ENCODE results near the gene ZNF784. TPM values are rescaled to one million over a fixed set of nuclear protein-coding genes. Genes with fewer than 3 reads are reported as not detected.
A peak's percentile ranks its signal among the peaks of the same experiment; 100 is the strongest.

Gene ZNF784
- total and polyA plus RNA-seq, 2 donors, result 2.7 to 5.4 TPM

- DNase-seq (ENCODE audit: low read depth in 6 of 9, low spot score in 9 of 9), result no peak
- no peak overlapping the region for H3K27ac ChIP-seq (ENCODE audit: low read depth in 1 of 2, low read length in 1 of 2)
- 91% methylated on average over 9 of the region's 9 CpGs for WGBS
- no peak overlapping the region for H3K4me3 ChIP-seq (ENCODE audit: low read length in 2 of 2)
- H3K9me3 ChIP-seq (ENCODE audit: control insufficient read depth in 2 of 2, insufficient read depth in 1 of 2, low read length in 1 of 2), result no peaks in the 10 kb centered on the region
- H3K36me3 ChIP-seq (ENCODE audit: control insufficient read depth in 2 of 2, insufficient read depth in 2 of 2, low read length in 1 of 2), result peaks cover 61 to 70% of the 10 kb centered on the region in 2 donors
- no peaks in the 10 kb centered on the region for H3K27me3 ChIP-seq (ENCODE audit: control insufficient read depth in 2 of 2, insufficient read depth in 1 of 2, low read length in 1 of 2)
- peaks cover 14 to 27% of the 10 kb centered on the region in 2 donors for H3K4me1 ChIP-seq (ENCODE audit: control insufficient read depth in 2 of 2, insufficient read depth in 2 of 2, low read length in 2 of 2)
Measured at GRCh38 chr19:55659822-55660221, 35.5 kb upstream of the ZNF784 start.

GRCh38 chr19:55658846-55659459 lies 34.6 kb upstream of the ZNF784 start:
- Histone ChIP-seq H3K9me3 (ENCODE audit: control insufficient read depth in 2 of 2, insufficient read depth in 1 of 2, low read length in 1 of 2) (no peaks in the 10 kb centered on the region), H3K36me3 (ENCODE audit: control insufficient read depth in 2 of 2, insufficient read depth in 2 of 2, low read length in 1 of 2) (peaks cover 52 to 63% of the 10 kb centered on the region in 2 donors), H3K4me1 (ENCODE audit: control insufficient read depth in 2 of 2, insufficient read depth in 2 of 2, low read length in 2 of 2) (peaks cover 14 to 27% of the 10 kb centered on the region in 2 donors), H3K27me3 (ENCODE audit: control insufficient read depth in 2 of 2, insufficient read depth in 1 of 2, low read length in 1 of 2) (no peaks in the 10 kb centered on the region), H3K27ac (ENCODE audit: low read depth in 1 of 2, low read length in 1 of 2) (no peak overlapping the region), H3K4me3 (ENCODE audit: low read length in 2 of 2) (no peak overlapping the region)
- 97% methylated on average over 37 of the region's 37 CpGs for WGBS
- DNase-seq (ENCODE audit: low read depth in 6 of 9, low spot score in 9 of 9), result no peak

GRCh38 chr19:55656988-55657747 lies 32.8 kb upstream of the ZNF784 start:
- no peaks in the 10 kb centered on the region for H3K27me3 ChIP-seq (ENCODE audit: control insufficient read depth in 2 of 2, insufficient read depth in 1 of 2, low read length in 1 of 2)
- H3K4me3 ChIP-seq (ENCODE audit: low read length in 2 of 2), result peak overlapping the region in 1 of 2 donors; percentile 7
- peaks cover 14 to 32% of the 10 kb centered on the region in 2 donors for H3K4me1 ChIP-seq (ENCODE audit: control insufficient read depth in 2 of 2, insufficient read depth in 2 of 2, low read length in 2 of 2)
- H3K9me3 ChIP-seq (ENCODE audit: control insufficient read depth in 2 of 2, insufficient read depth in 1 of 2, low read length in 1 of 2), result no peaks in the 10 kb centered on the region
- no peak for DNase-seq (ENCODE audit: low read depth in 6 of 9, low spot score in 9 of 9)
- peaks cover 34 to 47% of the 10 kb centered on the region in 2 donors for H3K36me3 ChIP-seq (ENCODE audit: control insufficient read depth in 2 of 2, insufficient read depth in 2 of 2, low read length in 1 of 2)
- 75% methylated on average over 18 of the region's 18 CpGs for WGBS
- H3K27ac ChIP-seq (ENCODE audit: low read depth in 1 of 2, low read length in 1 of 2), result no peak overlapping the region

GRCh38 chr19:55656552-55656951 lies 32.2 kb upstream of the ZNF784 start:
- WGBS, result 72% methylated on average over 7 of the region's 7 CpGs
- Histone ChIP-seq H3K27ac (ENCODE audit: low read depth in 1 of 2, low read length in 1 of 2) (no peak overlapping the region), H3K4me3 (ENCODE audit: low read length in 2 of 2) (peak overlapping the region; percentile 89 to 97), H3K36me3 (ENCODE audit: control insufficient read depth in 2 of 2, insufficient read depth in 2 of 2, low read length in 1 of 2) (peaks cover 28 to 43% of the 10 kb centered on the region in 2 donors), H3K9me3 (ENCODE audit: control insufficient read depth in 2 of 2, insufficient read depth in 1 of 2, low read length in 1 of 2) (no peaks in the 10 kb centered on the region), H3K4me1 (ENCODE audit: control insufficient read depth in 2 of 2, insufficient read depth in 2 of 2, low read length in 2 of 2) (peaks cover 14 to 32% of the 10 kb centered on the region in 2 donors), H3K27me3 (ENCODE audit: control insufficient read depth in 2 of 2, insufficient read depth in 1 of 2, low read length in 1 of 2) (no peaks in the 10 kb centered on the region)
- no peak for DNase-seq (ENCODE audit: low read depth in 6 of 9, low spot score in 9 of 9)

GRCh38 chr19:55655648-55656040 lies 31.3 kb upstream of the ZNF784 start:
- H3K36me3 ChIP-seq (ENCODE audit: control insufficient read depth in 2 of 2, insufficient read depth in 2 of 2, low read length in 1 of 2), result peaks cover 19 to 35% of the 10 kb centered on the region in 2 donors
- no peaks in the 10 kb centered on the region for H3K9me3 ChIP-seq (ENCODE audit: control insufficient read depth in 2 of 2, insufficient read depth in 1 of 2, low read length in 1 of 2)
- WGBS, result under 1% methylated on average over 19 of the region's 19 CpGs
- H3K27ac ChIP-seq (ENCODE audit: low read depth in 1 of 2, low read length in 1 of 2), result peak overlapping the region; percentile 100
- H3K27me3 ChIP-seq (ENCODE audit: control insufficient read depth in 2 of 2, insufficient read depth in 1 of 2, low read length in 1 of 2), result no peaks in the 10 kb centered on the region
- no peak for DNase-seq (ENCODE audit: low read depth in 6 of 9, low spot score in 9 of 9)
- H3K4me1 ChIP-seq (ENCODE audit: control insufficient read depth in 2 of 2, insufficient read depth in 2 of 2, low read length in 2 of 2), result peaks cover 14 to 32% of the 10 kb centered on the region in 2 donors
- H3K4me3 ChIP-seq (ENCODE audit: low read length in 2 of 2), result peak overlapping the region; percentile 89 to 97

GRCh38 chr19:55654868-55655647 lies 30.7 kb upstream of the ZNF784 start, which contains the start of gene U2AF2:
Gene U2AF2, plus strand, starts transcription at chr19:55655035. Its CDS starts 70 bp downstream, at chr19:55655105.
- H3K36me3 ChIP-seq (ENCODE audit: control insufficient read depth in 2 of 2, insufficient read depth in 2 of 2, low read length in 1 of 2), result peaks cover 13 to 29% of the 10 kb centered on the region in 2 donors
- H3K9me3 ChIP-seq (ENCODE audit: control insufficient read depth in 2 of 2, insufficient read depth in 1 of 2, low read length in 1 of 2), result no peaks in the 10 kb centered on the region
- peak in 7 of 9 donors; percentile 71 to 94 (median 85) for DNase-seq (ENCODE audit: low read depth in 6 of 9, low spot score in 9 of 9)
- H3K27ac ChIP-seq (ENCODE audit: low read depth in 1 of 2, low read length in 1 of 2), result peak within 1 kb of the TSS; percentile 100
- H3K4me1 ChIP-seq (ENCODE audit: control insufficient read depth in 2 of 2, insufficient read depth in 2 of 2, low read length in 2 of 2), result peaks cover 14 to 32% of the 10 kb centered on the region in 2 donors
- H3K27me3 ChIP-seq (ENCODE audit: control insufficient read depth in 2 of 2, insufficient read depth in 1 of 2, low read length in 1 of 2), result no peaks in the 10 kb centered on the region
- peak within 1 kb of the TSS; percentile 89 to 97 for H3K4me3 ChIP-seq (ENCODE audit: low read length in 2 of 2)
- WGBS, result under 1% methylated on average over 94 of the region's 95 CpGs

- H3K4me3 ChIP-seq (ENCODE audit: low read length in 2 of 2), result peak overlapping the region; percentile 89 to 97
- under 1% methylated on average over 52 of the region's 52 CpGs for WGBS
- H3K36me3 ChIP-seq (ENCODE audit: control insufficient read depth in 2 of 2, insufficient read depth in 2 of 2, low read length in 1 of 2), result peaks cover 7 to 22% of the 10 kb centered on the region in 2 donors
- H3K27ac ChIP-seq (ENCODE audit: low read depth in 1 of 2, low read length in 1 of 2), result peak overlapping the region; percentile 97 to 100
- DNase-seq (ENCODE audit: low read depth in 6 of 9, low spot score in 9 of 9), result peak; percentile 99 to 100 (median 100)
- peaks cover 14 to 36% of the 10 kb centered on the region in 2 donors for H3K4me1 ChIP-seq (ENCODE audit: control insufficient read depth in 2 of 2, insufficient read depth in 2 of 2, low read length in 2 of 2)
- no peaks in the 10 kb centered on the region for H3K27me3 ChIP-seq (ENCODE audit: control insufficient read depth in 2 of 2, insufficient read depth in 1 of 2, low read length in 1 of 2)
- H3K9me3 ChIP-seq (ENCODE audit: control insufficient read depth in 2 of 2, insufficient read depth in 1 of 2, low read length in 1 of 2), result no peaks in the 10 kb centered on the region
Measured at GRCh38 chr19:55654323-55654867, 30.0 kb upstream of the ZNF784 start.

GRCh38 chr19:55653651-55654322 lies 29.4 kb upstream of the ZNF784 start:
- peak overlapping the region; percentile 89 to 97 for H3K4me3 ChIP-seq (ENCODE audit: low read length in 2 of 2)
- peaks cover 17 to 42% of the 10 kb centered on the region in 2 donors for H3K4me1 ChIP-seq (ENCODE audit: control insufficient read depth in 2 of 2, insufficient read depth in 2 of 2, low read length in 2 of 2)
- under 1% methylated on average over 57 of the region's 57 CpGs for WGBS

More at GRCh38 chr19:55653651-55654322, 29.4 kb upstream of the ZNF784 start:
- Histone ChIP-seq H3K27ac (ENCODE audit: low read depth in 1 of 2, low read length in 1 of 2) (peak overlapping the region; percentile 97 to 100), H3K36me3 (ENCODE audit: control insufficient read depth in 2 of 2, insufficient read depth in 2 of 2, low read length in 1 of 2) (peaks cover under 1 to 18% of the 10 kb centered on the region in 2 donors), H3K27me3 (ENCODE audit: control insufficient read depth in 2 of 2, insufficient read depth in 1 of 2, low read length in 1 of 2) (no peaks in the 10 kb centered on the region), H3K9me3 (ENCODE audit: control insufficient read depth in 2 of 2, insufficient read depth in 1 of 2, low read length in 1 of 2) (no peaks in the 10 kb centered on the region)
- DNase-seq (ENCODE audit: low read depth in 6 of 9, low spot score in 9 of 9), result peak; percentile 98 to 100 (median 99)

Data from thymus (tissue), 11 donors.